HCT116 (cell line): ENCODE measurements around the gene ZNF808. TPM values are rescaled to one million over a fixed set of nuclear protein-coding genes. Genes with fewer than 3 reads are reported as not detected.
"Not testable (repeated sequence)": the region's sequence is repeated elsewhere in the genome, so short reads cannot be mapped to it uniquely, and the experiment has no call there.

Experiments
- ATAC-seq: fragments of 200-7000 bp; cut with Tn5 transposase; 2 replicates; pipeline ENCODE4 v1.9.1; 2020; ENCODE audit warnings: mild to moderate bottlenecking, moderate library complexity
- BruUV-seq: library from RNA; stranded (reverse); fragments of 400-500 nt; replicated peaks from 2 replicates; lab custom pipeline; 2021; lab: Mats Ljungman, UMichigan
- CTCF ChIA-PET: fragments of 300-600 bp; sonication (Branson Sonifier 250); formaldehyde crosslinking; loops from one replicate; lab custom pipeline; 2021; ENCODE audit warnings: antibody characterized with exemption; lab: Charles Lee
- POLR2A ChIA-PET: fragments of 300-600, 350-600 bp; sonication (Branson Sonifier 250); formaldehyde crosslinking; loops from one replicate; lab custom pipeline; 2021; ENCODE audit warnings: antibody characterized with exemption; lab: Charles Lee
- RAD21 ChIA-PET, 2 experiments: fragments of 300-600 bp; sonication (Branson Sonifier 250); formaldehyde crosslinking; loops; one replicate each; lab custom pipeline; 2023; ENCODE audit warnings: low total read pairs in 2 of 2; ENCODE audit not compliant: uncharacterized antibody in 2 of 2, unreplicated experiment in 2 of 2, low non-redundant PET in 1 of 2; lab: Charles Lee
- DNase-seq: peaks from one replicate; pipeline ENCODE4 v3.0.0-alpha.2; 2010; ENCODE audit warnings: low read depth, low spot score
- H2AFZ ChIP-seq: fragments of 200-600 bp; shearing (Covaris generic), sonication (generic); 2 replicates; pipeline ENCODE4 v1.6.1; 2017; ENCODE audit warnings: low read depth, mixed run types, mixed read lengths, antibody characterized with exemption, low read length; ENCODE audit not compliant: poor library complexity, severe bottlenecking
- H3K27ac ChIP-seq: 2 replicates; pipeline ENCODE4 v1.5.1; 2012; ENCODE audit warnings: low read depth, low read length
- H3K27me3 ChIP-seq: fragments of 200-600 bp; sonication (generic); 2 replicates; pipeline ENCODE4 v1.6.1; 2016; ENCODE audit warnings: mixed run types, low read length, mixed read lengths; ENCODE audit not compliant: insufficient read depth
- H3K36me3 ChIP-seq, 2 experiments: fragments of 200-500 bp in 1 of 2; fragments of 200-600 bp in 1 of 2; sonication (Bioruptor generic) in 1 of 2; sonication (generic) in 1 of 2; 2 replicates each; pipeline versions ENCODE4 v1.5.1 to v1.6.1; 2014 to 2016; ENCODE audit warnings: low read length in 2 of 2, inconsistent platforms in 1 of 2, mixed read lengths in 1 of 2, mixed run types in 1 of 2; ENCODE audit not compliant: insufficient read depth in 2 of 2, control insufficient read depth in 1 of 2
- H3K4me1 ChIP-seq, 2 experiments: fragments of 200-600 bp in 1 of 2; sonication (generic) in 1 of 2; 2 replicates each; pipeline versions ENCODE4 v1.5.1 to v1.6.1; 2012 to 2017; ENCODE audit warnings: low read length in 2 of 2, inconsistent platforms in 1 of 2, mild to moderate bottlenecking in 1 of 2, mixed read lengths in 1 of 2, mixed run types in 1 of 2, moderate library complexity in 1 of 2; ENCODE audit not compliant: insufficient read depth in 2 of 2, control insufficient read depth in 1 of 2
- H3K4me2 ChIP-seq: fragments of 200-600 bp; sonication (generic); 2 replicates; pipeline ENCODE4 v1.6.1; 2017; ENCODE audit warnings: mixed run types, low read length, mixed read lengths
- H3K4me3 ChIP-seq, 2 experiments: fragments of 200-600 bp in 1 of 2; sonication (generic) in 1 of 2; replicated peaks in 1 of 2; 2 replicates each; pipeline ENCODE4 v1.5.1; 2011 to 2016; ENCODE audit warnings: low read length in 2 of 2, control low read depth in 1 of 2, low read depth in 1 of 2, mild to moderate bottlenecking in 1 of 2, mixed read lengths in 1 of 2, mixed run types in 1 of 2
- H3K79me2 ChIP-seq: fragments of 200-600 bp; sonication (generic); 2 replicates; pipeline ENCODE4 v1.6.1; 2017; ENCODE audit warnings: mild to moderate bottlenecking, mixed run types, low read length, moderate library complexity, mixed read lengths; ENCODE audit not compliant: insufficient read depth
- H3K9ac ChIP-seq: fragments of 200-600 bp; sonication (generic); 2 replicates; pipeline ENCODE4 v1.6.1; 2016; ENCODE audit warnings: low read length, mixed read lengths
- H3K9me2 ChIP-seq: fragments of 200-600 bp; sonication (generic), shearing (Covaris generic); 2 replicates; pipeline ENCODE4 v1.6.1; 2017; ENCODE audit warnings: mixed run types, mild to moderate bottlenecking, moderate library complexity; ENCODE audit not compliant: insufficient read depth
- H3K9me3 ChIP-seq, 2 experiments: fragments of 200-500 bp in 1 of 2; fragments of 200-600 bp in 1 of 2; sonication (Bioruptor generic) in 1 of 2; sonication (generic) in 1 of 2; 2 replicates each; pipeline ENCODE4 v1.6.1; 2014 to 2017; ENCODE audit warnings: low read length in 2 of 2, mixed read lengths in 2 of 2, inconsistent platforms in 1 of 2, low read depth in 1 of 2, mild to moderate bottlenecking in 1 of 2, mixed run types in 1 of 2, moderate library complexity in 1 of 2; ENCODE audit not compliant: control insufficient read depth in 1 of 2, insufficient read depth in 1 of 2
- H4K20me1 ChIP-seq: fragments of 200-600 bp; sonication (generic), shearing (Covaris generic); 2 replicates; pipeline ENCODE4 v1.6.1; 2017; ENCODE audit warnings: mixed run types, mild to moderate bottlenecking, moderate library complexity; ENCODE audit not compliant: insufficient read depth
- CBX3 ChIP-seq: IDR thresholded peaks from 2 replicates; pipeline ENCODE4 v1.6.1; 2012; ENCODE audit warnings: low read depth
- CTCF ChIP-seq, 3 experiments: fragments of 200-600 bp in 1 of 3; sonication (generic) in 1 of 3; IDR thresholded peaks in 2 of 3; conservative IDR thresholded peaks in 1 of 3; 2 replicates each; pipeline ENCODE4 v1.5.1; 2012 to 2017; ENCODE audit warnings: low read depth in 2 of 3, low read length in 2 of 3, antibody characterized with exemption in 1 of 3, borderline replicate concordance in 1 of 3, control low read depth in 1 of 3, mild to moderate bottlenecking in 1 of 3, mixed read lengths in 1 of 3, mixed run types in 1 of 3, moderate library complexity in 1 of 3; ENCODE audit not compliant: insufficient read depth in 1 of 3
- EGR1 ChIP-seq: IDR thresholded peaks from 2 replicates; pipeline ENCODE4 v1.6.1; 2012; ENCODE audit warnings: low read depth
- EZH2 ChIP-seq: fragments of 200-600 bp; sonication (generic); IDR thresholded peaks from 2 replicates; pipeline ENCODE4 v1.6.1; 2017; ENCODE audit warnings: antibody characterized with exemption, mixed run types
- EZH2phosphoT487 ChIP-seq: fragments of 200-600 bp; IDR thresholded peaks from 2 replicates; pipeline ENCODE4 v1.6.1; 2018; ENCODE audit warnings: antibody characterized with exemption, borderline replicate concordance
- POLR2AphosphoS5 ChIP-seq: IDR thresholded peaks from 2 replicates; pipeline ENCODE4 v1.6.1; 2011; ENCODE audit warnings: mild to moderate bottlenecking, low read depth, low read length, moderate library complexity
- RAD21 ChIP-seq: IDR thresholded peaks from 2 replicates; pipeline ENCODE4 v1.6.1; 2012; ENCODE audit warnings: low read depth, mild to moderate bottlenecking
- SRF ChIP-seq: IDR thresholded peaks from 2 replicates; pipeline ENCODE4 v1.6.1; 2012; ENCODE audit warnings: low read depth
- ZFX ChIP-seq: fragments of 450-650 bp; IDR thresholded peaks from 2 replicates; pipeline ENCODE4 v1.6.1; 2017
- intact Hi-C: fragments of 100-400 bp; cut with micrococcal nuclease; formaldehyde crosslinking; loops from 2 replicates; pipeline ENCODE4 v1.10.0; 2022
- total RNA-seq: library from RNA; stranded (reverse); gene quantifications from one replicate; pipeline ENCODE4 v1.2.1, GENCODE V29; 2021; ENCODE audit not compliant: unreplicated experiment

ZNF808 gene
- total RNA-seq, 1 experiment from 2014 or later, result 15.4 TPM

DNA sequence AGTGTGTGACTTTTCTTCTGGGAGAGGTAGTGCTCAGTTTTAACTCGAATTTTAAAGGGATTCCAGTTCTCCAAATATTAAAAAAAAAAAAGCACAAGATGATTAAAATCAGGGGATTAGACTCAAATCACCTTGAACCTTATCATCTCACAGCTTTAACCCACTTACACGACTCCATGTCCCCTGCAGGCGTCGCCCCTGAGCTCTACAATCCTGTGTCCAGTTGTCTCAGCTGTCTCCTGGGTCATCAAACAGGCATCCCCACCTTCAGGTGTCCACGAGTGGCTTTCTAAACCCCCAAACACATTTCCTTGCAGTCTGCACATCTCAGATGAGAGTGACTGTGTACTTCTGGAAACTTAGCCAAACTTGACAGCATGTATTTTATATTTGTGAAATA, 14.1 kb downstream of the ZNF808 start:
- Histone ChIP-seq H3K36me3 (peaks cover 0 to 12% of the 10 kb centered on the region in 2 experiments; a peak in 2 of 4 replicates), H2AFZ (no peak overlapping the region), H3K27ac (no peak overlapping the region), H3K4me2 (no peak overlapping the region), H3K9me3 (no peaks in the 10 kb centered on the region), H3K9me2 (no peaks in the 10 kb centered on the region), H3K79me2 (no peaks in the 10 kb centered on the region), H3K27me3 (no peaks in the 10 kb centered on the region), H3K4me1 (no peaks in the 10 kb centered on the region), H3K4me3 (no peak overlapping the region), H4K20me1 (no peaks in the 10 kb centered on the region), H3K9ac (no peak overlapping the region)
- ChIA-PET CTCF (no interaction called here), POLR2A (no interaction called here), RAD21 (no interaction called here)
- no peak for ATAC-seq
- intact Hi-C loops, result no loop called here
- DNase-seq, result no peak
- no peak for TF ChIP-seq EGR1
- TF ChIP-seq SRF, result no peak
- no peak for TF ChIP-seq CTCF (IDR thresholded peaks at IDR 0.05 in 2 of 3, conservative IDR thresholded peaks at IDR 0.05 in 1 of 3; ENCODE audit: borderline replicate concordance in 1 of 3, insufficient read depth in 1 of 3, low read depth in 2 of 3, low read length in 2 of 3)
- TF ChIP-seq POLR2AphosphoS5, result no peak
- TF ChIP-seq EZH2, result no peak
- TF ChIP-seq EZH2phosphoT487, result no peak
- TF ChIP-seq ZFX, result no peak
- TF ChIP-seq RAD21, result no peak
- TF ChIP-seq CBX3, result no peak
- BruUV-seq, result no TSS peak

DNA sequence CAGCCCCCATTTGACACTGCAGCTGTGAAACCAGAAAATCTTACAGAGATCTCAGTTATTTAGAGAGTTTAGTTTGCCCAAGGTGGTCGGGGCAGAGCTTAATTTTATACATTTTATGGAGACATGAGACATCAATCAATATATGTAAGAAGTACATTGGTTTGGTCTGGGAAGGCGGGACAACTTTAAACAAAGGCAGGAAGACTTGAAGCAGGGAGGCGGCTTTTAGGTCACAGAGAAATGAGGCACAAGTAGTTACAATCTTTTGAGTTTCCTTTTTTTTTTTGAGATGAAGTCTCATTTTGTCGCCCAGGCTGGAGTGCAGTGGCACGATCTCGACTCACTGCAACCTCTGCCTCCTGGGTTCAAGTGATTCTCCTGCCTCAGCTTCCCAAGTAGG, 15.1 kb downstream of the ZNF808 start:
- H3K9me3 ChIP-seq, DNase-seq, H3K4me3 ChIP-seq, H3K79me2 ChIP-seq, RAD21 ChIA-PET, CTCF ChIA-PET, H3K9me2 ChIP-seq, POLR2A ChIA-PET, BruUV-seq, H2AFZ ChIP-seq, H3K9ac ChIP-seq, intact Hi-C loops, H3K4me1 ChIP-seq, H3K27ac ChIP-seq, ATAC-seq, H3K4me2 ChIP-seq, H4K20me1 ChIP-seq, H3K27me3 ChIP-seq: not testable (repeated sequence)
- H3K36me3 ChIP-seq, result peaks cover 0 to 12% of the 10 kb centered on the region in 2 experiments; a peak in 2 of 4 replicates
